BE2C (cell line): Measurements from ENCODE around the gene GABBR2.

Source experiments
- DNase-seq: peaks from one replicate; pipeline ENCODE4 v3.0.0-alpha.2; 2020
- H3K27me3 ChIP-seq: fragments of 250-450 bp; sonication (Bioruptor Pico); 2 replicates; pipeline ENCODE4 v1.5.1; 2020; ENCODE audit warnings: mild to moderate bottlenecking
- H3K36me3 ChIP-seq: fragments of 250-450 bp; sonication (Bioruptor Pico); 2 replicates; pipeline ENCODE4 v1.5.1; 2020; ENCODE audit warnings: mild to moderate bottlenecking
- H3K4me1 ChIP-seq: fragments of 250-450 bp; sonication (Bioruptor Pico); 2 replicates; pipeline ENCODE4 v1.5.1; 2020
- H3K4me3 ChIP-seq: 2 replicates; pipeline ENCODE4 v1.5.1; 2011; ENCODE audit warnings: low read depth, low read length
- H3K9me3 ChIP-seq: fragments of 250-450 bp; sonication (Bioruptor Pico); 2 replicates; pipeline ENCODE4 v1.5.1; 2020
- CTCF ChIP-seq: IDR thresholded peaks from 2 replicates; pipeline ENCODE4 v1.5.1; 2012; ENCODE audit warnings: mild to moderate bottlenecking, low read depth, low read length

GABBR2 gene

GRCh38 chr9:98409719-98410118, 299.0 kb downstream of the GABBR2 start:
- Histone ChIP-seq H3K9me3 (no peaks in the 10 kb centered on the region), H3K4me3 (no peak overlapping the region), H3K4me1 (0 out of 2 replicates have a peak, but pooled peaks cover 6% of the 10 kb centered on the region), H3K36me3 (no peaks in the 10 kb centered on the region), H3K27me3 (peaks cover 38% of the 10 kb centered on the region)
- DNase-seq: no peak
- no peak for TF ChIP-seq CTCF

- Histone ChIP-seq H3K4me3 (no peak overlapping the region), H3K36me3 (no peaks in the 10 kb centered on the region), H3K4me1 (peaks cover 11% of the 10 kb centered on the region; the same call in 1 of the 2 replicates), H3K27me3 (peaks cover 55% of the 10 kb centered on the region), H3K9me3 (no peaks in the 10 kb centered on the region)
- no peak for DNase-seq
- no peak for TF ChIP-seq CTCF
Measured at GRCh38 chr9:98406469-98406868, 302.3 kb downstream of the GABBR2 start.

- TF ChIP-seq CTCF: no peak
- H3K9me3 ChIP-seq: no peaks in the 10 kb centered on the region
- peaks cover 46% of the 10 kb centered on the region for H3K27me3 ChIP-seq
- H3K4me3 ChIP-seq: no peak overlapping the region
- no peaks in the 10 kb centered on the region for H3K36me3 ChIP-seq
- peaks cover 13% of the 10 kb centered on the region; the same call in 1 of the 2 replicates for H3K4me1 ChIP-seq
- no peak for DNase-seq
Measured at GRCh38 chr9:98404237-98404636, 304.5 kb downstream of the GABBR2 start.

- DNase-seq: no peak
- Histone ChIP-seq H3K4me3 (no peak overlapping the region), H3K36me3 (no peaks in the 10 kb centered on the region), H3K9me3 (no peaks in the 10 kb centered on the region), H3K4me1 (peaks cover 13% of the 10 kb centered on the region; the same call in 1 of the 2 replicates), H3K27me3 (peaks cover 46% of the 10 kb centered on the region)
- TF ChIP-seq CTCF: no peak
Measured at GRCh38 chr9:98403715-98404114, 305.0 kb downstream of the GABBR2 start.

- peaks cover 13% of the 10 kb centered on the region; the same call in 1 of the 2 replicates for H3K4me1 ChIP-seq
- no peak for DNase-seq
- no peak for TF ChIP-seq CTCF
- no peaks in the 10 kb centered on the region for H3K9me3 ChIP-seq
- no peaks in the 10 kb centered on the region for H3K36me3 ChIP-seq
- peaks cover 47% of the 10 kb centered on the region for H3K27me3 ChIP-seq
- no peak overlapping the region for H3K4me3 ChIP-seq
Measured at GRCh38 chr9:98402019-98402840, 306.5 kb downstream of the GABBR2 start.

- H3K36me3 ChIP-seq: no peaks in the 10 kb centered on the region
- peaks cover 47% of the 10 kb centered on the region for H3K27me3 ChIP-seq
- peaks cover 11% of the 10 kb centered on the region; the same call in 1 of the 2 replicates for H3K4me1 ChIP-seq
- H3K9me3 ChIP-seq: no peaks in the 10 kb centered on the region
- DNase-seq: no peak
- no peak for TF ChIP-seq CTCF
- no peak overlapping the region for H3K4me3 ChIP-seq
Measured at GRCh38 chr9:98401140-98402018, 307.4 kb downstream of the GABBR2 start.
